HepG2 (cell line): ENCODE results near the gene WDR6. TPM values are rescaled to one million over a fixed set of nuclear protein-coding genes. Genes with fewer than 3 reads are reported as not detected.

Experiments
- ARHGAP35 ChIP-seq: sonication (generic); formaldehyde crosslinking; IDR thresholded peaks from 2 replicates; pipeline ENCODE4 v1.9.0; 2022; ENCODE audit warnings: mild to moderate bottlenecking, inconsistent platforms, moderate library complexity, missing genetic modification reagents, borderline replicate concordance
- ARID2 ChIP-seq: sonication (generic); formaldehyde crosslinking; IDR thresholded peaks from 2 replicates; pipeline ENCODE4 v1.8.1; 2022; ENCODE audit warnings: mild to moderate bottlenecking, missing genetic modification reagents, borderline replicate concordance
- CREB1 ChIP-seq, 2 experiments: fragments of 450-650 bp in 1 of 2; IDR thresholded peaks; 2 replicates each; pipeline ENCODE4 v1.6.1; 2016 to 2017; ENCODE audit warnings: control low read depth in 1 of 2, mild to moderate bottlenecking in 1 of 2, missing compliant biosample characterization in 1 of 2, missing genetic modification characterization in 1 of 2
- HOXA5 ChIP-seq: sonication (generic); formaldehyde crosslinking; IDR thresholded peaks from 2 replicates; pipeline ENCODE4 v1.4.0; 2020; ENCODE audit warnings: missing genetic modification reagents
- KLF11 ChIP-seq: IDR thresholded peaks from 2 replicates; pipeline ENCODE4 v1.6.1; 2016; ENCODE audit warnings: missing compliant biosample characterization
- POLR2AphosphoS5 ChIP-seq: IDR thresholded peaks from 2 replicates; pipeline ENCODE4 v1.6.1; 2012; ENCODE audit warnings: low read depth, low read length
- RBFOX2 ChIP-seq: fragments of 200-400 bp; formaldehyde crosslinking; IDR thresholded peaks from 2 replicates; pipeline ENCODE4 v1.6.1; 2017; ENCODE audit warnings: low read depth, mild to moderate bottlenecking, low read length
- SALL2 ChIP-seq: sonication (generic); formaldehyde crosslinking; IDR thresholded peaks from 2 replicates; pipeline ENCODE4 v1.8.1; 2023; ENCODE audit warnings: mild to moderate bottlenecking, missing genetic modification reagents, inconsistent platforms
- ZNF703 ChIP-seq: sonication (generic); formaldehyde crosslinking; IDR thresholded peaks from 2 replicates; pipeline ENCODE4 v1.5.1; 2020; ENCODE audit warnings: missing genetic modification reagents, mild to moderate bottlenecking, moderate library complexity, borderline replicate concordance
- ZNF850 ChIP-seq: sonication (generic); formaldehyde crosslinking; conservative IDR thresholded peaks from 2 replicates; pipeline ENCODE4 v1.9.0; 2021; ENCODE audit warnings: mild to moderate bottlenecking, missing genetic modification reagents
- polyA plus RNA-seq, 8 experiments: library from polyadenylated mRNA; depleted of rRNA in 3 of 8; stranded (reverse) in 7 of 8; unstranded in 1 of 8; fragments of >200 nt; fragmentation: Illumina TruSeq in 4 of 8; extraction: Trizol in 4 of 8; gene quantifications; 2 replicates each; pipeline versions ENCODE4 v1.2.1 to v1.2.3, GENCODE V29; 2011 to 2016; ENCODE audit warnings: low read depth in 4 of 8, missing spikeins in 1 of 8, mixed read lengths in 1 of 8; ENCODE audit not compliant: insufficient read depth in 1 of 8
- total RNA-seq, 5 experiments: library from RNA; depleted of rRNA; stranded (reverse); fragments of >200 nt; fragmentation: Illumina TruSeq; extraction: Trizol; gene quantifications; 2 replicates each; pipeline ENCODE4 v1.2.3, GENCODE V29; 2016; ENCODE audit warnings: low read depth in 1 of 5
- TF ChIP-seq, protein P1 (sequence below): sonication (generic); formaldehyde crosslinking; IDR thresholded peaks from 2 replicates; pipeline ENCODE4 v1.4.0; 2020; ENCODE audit warnings: missing genetic modification reagents
- TF ChIP-seq, protein P2 (sequence below), 2 experiments: fragments of 450-650 bp in 1 of 2; sonication (generic) in 1 of 2; formaldehyde crosslinking in 1 of 2; IDR thresholded peaks; 2 replicates each; pipeline versions ENCODE4 v1.6.1 to v1.8.0; 2016 to 2022; ENCODE audit warnings: antibody characterized with exemption in 1 of 2, mild to moderate bottlenecking in 1 of 2, missing genetic modification reagents in 1 of 2
- TF ChIP-seq, protein P3 (sequence below): sonication (generic); formaldehyde crosslinking; IDR thresholded peaks from 2 replicates; pipeline ENCODE4 v1.8.0; 2022; ENCODE audit warnings: missing genetic modification reagents, mild to moderate bottlenecking, borderline replicate concordance
- TF ChIP-seq, protein P4 (sequence below): sonication (generic); formaldehyde crosslinking; IDR thresholded peaks from 2 replicates; pipeline ENCODE4 v1.4.0; 2020; ENCODE audit warnings: missing genetic modification reagents, borderline replicate concordance

The WDR6 gene
- total and polyA plus RNA-seq, 2 of the 13 experiments (the other 11 are each of a cell fraction or from before 2014, with no cell fraction given) = 73.4 to 139 TPM

DNA sequence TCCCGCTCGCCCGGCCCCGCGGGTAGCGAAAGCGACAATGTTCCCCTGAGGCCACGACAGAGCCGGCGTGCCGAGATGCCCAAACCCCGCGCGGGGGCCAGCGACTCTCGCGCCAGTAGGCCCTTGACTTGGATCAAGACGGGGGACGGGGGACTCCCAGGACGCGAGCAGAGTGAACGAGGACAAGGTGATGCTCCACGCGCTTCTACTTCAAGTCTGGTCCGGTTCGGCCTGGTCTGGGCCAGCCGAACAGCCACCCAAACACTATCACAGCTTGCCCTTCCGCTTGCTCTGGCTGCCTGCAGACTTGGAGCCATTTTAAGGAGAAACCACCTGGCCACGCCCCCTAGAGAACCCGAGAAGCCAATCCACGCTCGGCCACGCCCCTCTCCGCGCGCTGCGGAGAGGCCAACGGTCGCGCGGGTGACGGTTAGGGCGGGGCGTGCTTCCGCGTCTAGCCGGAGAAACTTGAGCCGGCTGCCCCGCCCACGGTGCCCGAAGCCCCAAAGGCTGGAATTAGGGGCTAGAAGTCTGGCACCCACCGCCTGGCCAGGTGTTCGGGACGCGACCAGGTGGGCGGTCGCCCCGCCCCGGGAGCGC is 14.1 kb downstream of the WDR6 start (continued):
- TF ChIP-seq, protein P1, sequence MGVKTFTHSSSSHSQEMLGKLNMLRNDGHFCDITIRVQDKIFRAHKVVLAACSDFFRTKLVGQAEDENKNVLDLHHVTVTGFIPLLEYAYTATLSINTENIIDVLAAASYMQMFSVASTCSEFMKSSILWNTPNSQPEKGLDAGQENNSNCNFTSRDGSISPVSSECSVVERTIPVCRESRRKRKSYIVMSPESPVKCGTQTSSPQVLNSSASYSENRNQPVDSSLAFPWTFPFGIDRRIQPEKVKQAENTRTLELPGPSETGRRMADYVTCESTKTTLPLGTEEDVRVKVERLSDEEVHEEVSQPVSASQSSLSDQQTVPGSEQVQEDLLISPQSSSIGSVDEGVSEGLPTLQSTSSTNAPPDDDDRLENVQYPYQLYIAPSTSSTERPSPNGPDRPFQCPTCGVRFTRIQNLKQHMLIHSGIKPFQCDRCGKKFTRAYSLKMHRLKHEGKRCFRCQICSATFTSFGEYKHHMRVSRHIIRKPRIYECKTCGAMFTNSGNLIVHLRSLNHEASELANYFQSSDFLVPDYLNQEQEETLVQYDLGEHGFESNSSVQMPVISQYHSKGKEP (CRISPR knock-in tag) = peak; percentile 84; the same call in 1 of the 2 replicates
- TF ChIP-seq ZNF703 (CRISPR knock-in tag) (0 out of 2 replicates have a peak, but pooled peaks have one; percentile 90), POLR2AphosphoS5 (peak; percentile 100), CREB1 (IDR thresholded peaks at IDR 0.05) (peak; percentile 76), CREB1 (CRISPR knock-in tag; IDR thresholded peaks at IDR 0.05) (peak; percentile 78), HOXA5 (CRISPR knock-in tag) (peak; percentile 62), KLF11 (CRISPR knock-in tag) (0 out of 2 replicates have a peak, but pooled peaks have one; percentile 42), ZNF850 (CRISPR knock-in tag) (peak; percentile 94), SALL2 (CRISPR knock-in tag) (peak; percentile 85), ARHGAP35 (CRISPR knock-in tag) (peak; percentile 13; the same call in 1 of the 2 replicates), ARID2 (CRISPR knock-in tag) (no peak), RBFOX2 (peak; percentile 73)
- TF ChIP-seq, protein P2, sequence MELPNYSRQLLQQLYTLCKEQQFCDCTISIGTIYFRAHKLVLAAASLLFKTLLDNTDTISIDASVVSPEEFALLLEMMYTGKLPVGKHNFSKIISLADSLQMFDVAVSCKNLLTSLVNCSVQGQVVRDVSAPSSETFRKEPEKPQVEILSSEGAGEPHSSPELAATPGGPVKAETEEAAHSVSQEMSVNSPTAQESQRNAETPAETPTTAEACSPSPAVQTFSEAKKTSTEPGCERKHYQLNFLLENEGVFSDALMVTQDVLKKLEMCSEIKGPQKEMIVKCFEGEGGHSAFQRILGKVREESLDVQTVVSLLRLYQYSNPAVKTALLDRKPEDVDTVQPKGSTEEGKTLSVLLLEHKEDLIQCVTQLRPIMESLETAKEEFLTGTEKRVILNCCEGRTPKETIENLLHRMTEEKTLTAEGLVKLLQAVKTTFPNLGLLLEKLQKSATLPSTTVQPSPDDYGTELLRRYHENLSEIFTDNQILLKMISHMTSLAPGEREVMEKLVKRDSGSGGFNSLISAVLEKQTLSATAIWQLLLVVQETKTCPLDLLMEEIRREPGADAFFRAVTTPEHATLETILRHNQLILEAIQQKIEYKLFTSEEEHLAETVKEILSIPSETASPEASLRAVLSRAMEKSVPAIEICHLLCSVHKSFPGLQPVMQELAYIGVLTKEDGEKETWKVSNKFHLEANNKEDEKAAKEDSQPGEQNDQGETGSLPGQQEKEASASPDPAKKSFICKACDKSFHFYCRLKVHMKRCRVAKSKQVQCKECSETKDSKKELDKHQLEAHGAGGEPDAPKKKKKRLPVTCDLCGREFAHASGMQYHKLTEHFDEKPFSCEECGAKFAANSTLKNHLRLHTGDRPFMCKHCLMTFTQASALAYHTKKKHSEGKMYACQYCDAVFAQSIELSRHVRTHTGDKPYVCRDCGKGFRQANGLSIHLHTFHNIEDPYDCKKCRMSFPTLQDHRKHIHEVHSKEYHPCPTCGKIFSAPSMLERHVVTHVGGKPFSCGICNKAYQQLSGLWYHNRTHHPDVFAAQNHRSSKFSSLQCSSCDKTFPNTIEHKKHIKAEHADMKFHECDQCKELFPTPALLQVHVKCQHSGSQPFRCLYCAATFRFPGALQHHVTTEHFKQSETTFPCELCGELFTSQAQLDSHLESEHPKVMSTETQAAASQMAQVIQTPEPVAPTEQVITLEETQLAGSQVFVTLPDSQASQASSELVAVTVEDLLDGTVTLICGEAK (IDR thresholded peaks at IDR 0.05) = no peak
- TF ChIP-seq, protein P2 (CRISPR knock-in tag; IDR thresholded peaks at IDR 0.05) = peak; percentile 45
- TF ChIP-seq, protein P3, sequence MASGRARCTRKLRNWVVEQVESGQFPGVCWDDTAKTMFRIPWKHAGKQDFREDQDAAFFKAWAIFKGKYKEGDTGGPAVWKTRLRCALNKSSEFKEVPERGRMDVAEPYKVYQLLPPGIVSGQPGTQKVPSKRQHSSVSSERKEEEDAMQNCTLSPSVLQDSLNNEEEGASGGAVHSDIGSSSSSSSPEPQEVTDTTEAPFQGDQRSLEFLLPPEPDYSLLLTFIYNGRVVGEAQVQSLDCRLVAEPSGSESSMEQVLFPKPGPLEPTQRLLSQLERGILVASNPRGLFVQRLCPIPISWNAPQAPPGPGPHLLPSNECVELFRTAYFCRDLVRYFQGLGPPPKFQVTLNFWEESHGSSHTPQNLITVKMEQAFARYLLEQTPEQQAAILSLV (CRISPR knock-in tag) = peak; percentile 67
- TF ChIP-seq, protein P4, sequence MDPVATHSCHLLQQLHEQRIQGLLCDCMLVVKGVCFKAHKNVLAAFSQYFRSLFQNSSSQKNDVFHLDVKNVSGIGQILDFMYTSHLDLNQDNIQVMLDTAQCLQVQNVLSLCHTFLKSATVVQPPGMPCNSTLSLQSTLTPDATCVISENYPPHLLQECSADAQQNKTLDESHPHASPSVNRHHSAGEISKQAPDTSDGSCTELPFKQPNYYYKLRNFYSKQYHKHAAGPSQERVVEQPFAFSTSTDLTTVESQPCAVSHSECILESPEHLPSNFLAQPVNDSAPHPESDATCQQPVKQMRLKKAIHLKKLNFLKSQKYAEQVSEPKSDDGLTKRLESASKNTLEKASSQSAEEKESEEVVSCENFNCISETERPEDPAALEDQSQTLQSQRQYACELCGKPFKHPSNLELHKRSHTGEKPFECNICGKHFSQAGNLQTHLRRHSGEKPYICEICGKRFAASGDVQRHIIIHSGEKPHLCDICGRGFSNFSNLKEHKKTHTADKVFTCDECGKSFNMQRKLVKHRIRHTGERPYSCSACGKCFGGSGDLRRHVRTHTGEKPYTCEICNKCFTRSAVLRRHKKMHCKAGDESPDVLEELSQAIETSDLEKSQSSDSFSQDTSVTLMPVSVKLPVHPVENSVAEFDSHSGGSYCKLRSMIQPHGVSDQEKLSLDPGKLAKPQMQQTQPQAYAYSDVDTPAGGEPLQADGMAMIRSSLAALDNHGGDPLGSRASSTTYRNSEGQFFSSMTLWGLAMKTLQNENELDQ (CRISPR knock-in tag) = 0 out of 2 replicates have a peak, but pooled peaks have one; percentile 36
